BE2C (cell line): ENCODE results near the gene RNF111.
"Not testable (repeated sequence)": the region's sequence is repeated elsewhere in the genome, so short reads cannot be mapped to it uniquely, and the experiment has no call there.

Source experiments
- DNase-seq: peaks from one replicate; pipeline ENCODE4 v3.0.0-alpha.2; 2020
- H3K27me3 ChIP-seq: fragments of 250-450 bp; sonication (Bioruptor Pico); 2 replicates; pipeline ENCODE4 v1.5.1; 2020; ENCODE audit warnings: mild to moderate bottlenecking
- H3K36me3 ChIP-seq: fragments of 250-450 bp; sonication (Bioruptor Pico); 2 replicates; pipeline ENCODE4 v1.5.1; 2020; ENCODE audit warnings: mild to moderate bottlenecking
- H3K4me1 ChIP-seq: fragments of 250-450 bp; sonication (Bioruptor Pico); 2 replicates; pipeline ENCODE4 v1.5.1; 2020
- H3K4me3 ChIP-seq: 2 replicates; pipeline ENCODE4 v1.5.1; 2011; ENCODE audit warnings: low read depth, low read length
- H3K9me3 ChIP-seq: fragments of 250-450 bp; sonication (Bioruptor Pico); 2 replicates; pipeline ENCODE4 v1.5.1; 2020
- TF ChIP-seq, protein P1 (sequence below): IDR thresholded peaks from 2 replicates; pipeline ENCODE4 v1.5.1; 2012; ENCODE audit warnings: mild to moderate bottlenecking, low read depth, low read length

Gene RNF111

DNA sequence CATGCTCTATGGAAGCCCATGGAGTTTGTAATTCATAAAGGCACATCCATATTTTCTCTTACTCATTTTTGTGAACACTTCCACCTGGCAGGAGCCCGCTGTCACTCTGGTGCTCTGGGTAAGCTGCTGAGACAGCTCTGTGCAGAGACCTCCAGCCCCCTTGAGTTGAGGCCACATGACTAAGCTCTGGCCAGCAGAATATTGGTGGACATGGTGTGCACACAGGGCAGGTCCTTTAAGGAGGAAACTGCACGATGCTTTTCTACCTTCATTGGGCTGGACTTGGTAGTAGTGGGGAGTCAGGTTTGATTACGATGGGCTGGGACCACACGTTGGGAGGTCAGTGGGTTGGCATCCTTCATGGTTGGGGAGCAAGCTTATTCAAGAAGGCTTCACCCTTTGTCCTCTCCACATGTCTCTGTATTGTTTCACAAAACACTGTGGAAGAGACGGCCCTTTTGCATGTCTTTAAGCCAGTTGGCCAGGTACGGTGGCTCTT is 146.5 kb downstream of the RNF111 start:
- TF ChIP-seq, protein P1, sequence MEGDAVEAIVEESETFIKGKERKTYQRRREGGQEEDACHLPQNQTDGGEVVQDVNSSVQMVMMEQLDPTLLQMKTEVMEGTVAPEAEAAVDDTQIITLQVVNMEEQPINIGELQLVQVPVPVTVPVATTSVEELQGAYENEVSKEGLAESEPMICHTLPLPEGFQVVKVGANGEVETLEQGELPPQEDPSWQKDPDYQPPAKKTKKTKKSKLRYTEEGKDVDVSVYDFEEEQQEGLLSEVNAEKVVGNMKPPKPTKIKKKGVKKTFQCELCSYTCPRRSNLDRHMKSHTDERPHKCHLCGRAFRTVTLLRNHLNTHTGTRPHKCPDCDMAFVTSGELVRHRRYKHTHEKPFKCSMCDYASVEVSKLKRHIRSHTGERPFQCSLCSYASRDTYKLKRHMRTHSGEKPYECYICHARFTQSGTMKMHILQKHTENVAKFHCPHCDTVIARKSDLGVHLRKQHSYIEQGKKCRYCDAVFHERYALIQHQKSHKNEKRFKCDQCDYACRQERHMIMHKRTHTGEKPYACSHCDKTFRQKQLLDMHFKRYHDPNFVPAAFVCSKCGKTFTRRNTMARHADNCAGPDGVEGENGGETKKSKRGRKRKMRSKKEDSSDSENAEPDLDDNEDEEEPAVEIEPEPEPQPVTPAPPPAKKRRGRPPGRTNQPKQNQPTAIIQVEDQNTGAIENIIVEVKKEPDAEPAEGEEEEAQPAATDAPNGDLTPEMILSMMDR = no peak
- H3K4me1 ChIP-seq = no peaks in the 10 kb centered on the region
- no peak overlapping the region for H3K4me3 ChIP-seq
- H3K27me3 ChIP-seq = no peaks in the 10 kb centered on the region
- no peak for DNase-seq
- H3K9me3 ChIP-seq = no peaks in the 10 kb centered on the region
- peaks cover 51% of the 10 kb centered on the region for H3K36me3 ChIP-seq

DNA sequence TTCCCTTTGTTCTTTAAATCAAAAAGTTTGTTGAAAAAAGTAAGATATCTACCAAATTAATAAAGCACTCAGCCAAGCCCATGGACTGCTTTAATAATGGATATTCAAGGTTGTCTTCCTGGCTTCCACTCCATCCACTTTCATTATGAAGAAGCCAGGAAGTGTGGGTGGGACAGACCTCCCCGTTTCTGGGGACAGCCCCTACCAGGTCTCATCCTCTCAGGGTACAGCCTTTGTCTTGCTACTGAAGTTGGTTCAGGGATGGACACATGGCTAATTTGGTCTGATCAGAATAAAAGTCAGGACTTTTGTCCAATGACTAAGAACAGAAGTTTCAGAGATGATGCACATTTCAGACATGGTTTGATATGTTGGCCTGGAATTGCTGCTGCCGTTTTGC is 150.1 kb downstream of the RNF111 start:
- Histone ChIP-seq H3K4me3 (no peak overlapping the region), H3K27me3 (no peaks in the 10 kb centered on the region), H3K36me3 (peaks cover 17% of the 10 kb centered on the region), H3K9me3 (no peaks in the 10 kb centered on the region), H3K4me1 (no peaks in the 10 kb centered on the region)
- TF ChIP-seq, protein P1 = no peak
- no peak for DNase-seq

DNA sequence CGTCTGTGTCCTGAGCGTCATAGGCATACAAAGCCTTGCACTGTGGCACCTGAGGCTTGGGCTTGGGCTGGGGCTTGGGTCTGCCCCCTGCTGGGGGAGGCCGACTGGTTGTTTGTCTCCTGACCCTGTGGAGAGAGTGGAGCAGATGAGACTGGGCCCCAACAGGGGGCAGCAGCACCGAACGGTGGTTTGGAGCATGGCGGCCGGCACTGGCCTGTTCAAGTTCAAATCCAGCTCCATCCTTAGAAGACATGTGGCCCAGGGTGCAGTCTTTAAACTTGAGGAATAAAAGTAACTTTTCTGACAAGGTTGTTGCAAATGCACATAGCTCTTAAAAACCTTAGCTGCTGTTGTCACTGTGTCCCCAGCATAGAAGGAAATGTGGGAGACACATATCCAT is 150.8 kb downstream of the RNF111 start:
- peaks cover 10% of the 10 kb centered on the region for H3K36me3 ChIP-seq
- H3K27me3 ChIP-seq = no peaks in the 10 kb centered on the region
- TF ChIP-seq, protein P1 = peak; percentile 87
- no peaks in the 10 kb centered on the region for H3K9me3 ChIP-seq
- no peak overlapping the region for H3K4me3 ChIP-seq
- DNase-seq = peak; percentile 77
- H3K4me1 ChIP-seq = no peaks in the 10 kb centered on the region

DNA sequence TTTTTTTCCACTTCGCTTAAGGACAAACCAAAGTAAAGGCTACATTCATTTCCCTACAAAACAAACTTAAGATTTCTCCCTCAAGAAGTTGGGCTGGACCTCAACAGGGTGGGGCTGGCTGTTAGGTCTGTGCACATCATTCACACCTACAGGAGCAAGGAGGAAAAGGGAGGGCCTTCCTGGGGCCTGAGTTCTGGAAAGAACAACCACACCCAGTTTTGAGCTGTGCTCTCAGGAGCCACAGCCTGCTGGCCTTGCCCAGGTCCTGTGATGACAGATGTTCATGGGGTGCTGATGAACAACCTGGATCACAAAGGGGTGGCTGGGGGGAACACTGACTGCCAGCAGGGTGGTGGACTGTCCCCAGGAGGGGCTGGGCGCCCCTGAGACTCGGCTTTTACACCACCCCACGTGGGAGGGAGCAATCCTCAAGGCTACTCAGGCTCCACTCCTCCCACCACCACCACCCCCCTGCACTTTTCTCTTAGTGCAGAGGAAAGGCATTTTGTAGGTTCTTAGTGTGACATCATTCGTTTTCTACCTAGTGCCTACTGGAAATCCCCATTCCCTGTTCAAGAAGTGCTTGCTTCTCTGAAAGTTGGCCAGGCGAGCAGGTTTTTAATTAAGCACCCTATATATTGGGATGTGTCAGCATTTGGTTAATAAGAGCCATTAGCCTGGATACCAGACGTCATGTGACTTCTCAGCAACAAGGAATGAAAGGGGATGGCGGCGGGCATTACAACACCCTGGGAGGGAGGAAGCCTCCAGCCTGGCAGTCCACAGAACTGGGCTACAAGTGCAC is 153.2 kb downstream of the RNF111 start:
- no peaks in the 10 kb centered on the region for H3K9me3 ChIP-seq
- DNase-seq = no peak
- H3K4me3 ChIP-seq = no peak overlapping the region
- H3K36me3 ChIP-seq = no peaks in the 10 kb centered on the region; the same call in none of the 2 replicates
- H3K4me1 ChIP-seq = no peaks in the 10 kb centered on the region
- TF ChIP-seq, protein P1 = no peak
- no peaks in the 10 kb centered on the region for H3K27me3 ChIP-seq

DNA sequence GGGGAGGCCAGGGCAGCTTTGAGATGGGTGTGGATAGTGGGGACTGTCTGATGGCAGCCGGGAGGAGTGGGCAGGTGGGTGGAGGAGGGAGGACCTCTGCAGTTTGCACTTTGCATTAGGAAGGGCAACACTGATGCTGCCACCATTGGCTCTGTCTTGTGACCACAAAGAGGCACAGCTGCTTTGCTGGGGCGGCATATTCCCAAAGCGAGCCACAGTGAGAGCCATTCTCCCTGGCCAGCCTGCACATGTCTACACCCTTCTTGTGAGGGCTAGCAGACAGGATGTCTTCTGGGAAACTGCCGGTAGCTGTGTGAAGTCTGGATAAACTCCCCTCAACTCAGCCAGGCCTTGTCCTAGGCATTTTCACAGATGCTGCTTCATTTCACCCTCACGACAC is 155.8 kb downstream of the RNF111 start:
- TF ChIP-seq, protein P1 = no peak
- H3K9me3 ChIP-seq = no peaks in the 10 kb centered on the region
- H3K4me3 ChIP-seq = no peak overlapping the region
- H3K27me3 ChIP-seq = no peaks in the 10 kb centered on the region
- no peaks in the 10 kb centered on the region for H3K36me3 ChIP-seq
- H3K4me1 ChIP-seq = no peaks in the 10 kb centered on the region
- DNase-seq = no peak

DNA sequence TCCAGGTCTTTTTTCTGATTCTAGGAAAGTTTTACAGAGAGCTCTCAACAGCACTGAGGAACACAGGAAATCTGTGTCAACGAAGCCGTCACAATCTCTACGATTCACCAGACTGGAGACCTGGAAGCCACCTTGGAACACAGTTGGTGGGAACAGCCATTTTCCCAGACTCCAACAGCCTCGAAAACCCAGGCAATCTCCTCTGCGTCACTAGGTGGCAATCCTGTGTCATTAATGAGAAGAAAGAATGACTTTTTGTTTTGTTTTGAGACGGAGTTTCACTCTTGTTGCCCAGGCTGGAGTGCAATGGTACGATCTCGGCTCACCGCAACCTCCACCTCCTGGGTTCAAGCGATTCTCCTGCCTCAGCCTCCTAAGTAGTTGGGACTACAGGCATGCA is 157.1 kb downstream of the RNF111 start:
- DNase-seq, H3K4me3 ChIP-seq, H3K9me3 ChIP-seq, H3K27me3 ChIP-seq, H3K4me1 ChIP-seq, H3K36me3 ChIP-seq: not testable (repeated sequence)
- TF ChIP-seq, protein P1 = peak; percentile 12; the same call in 1 of the 2 replicates
